GM18505 (cell line): ENCODE results near the gene RASGRF1.

Source experiments
- ATAC-seq: cut with Tn5 transposase; IDR thresholded peaks from one replicate; pipeline ENCODE4 v1.9.1; 2021; ENCODE audit not compliant: unreplicated experiment
- POLR2A ChIP-seq: IDR thresholded peaks from 4 replicates; pipeline ENCODE4 v1.6.1; 2011; ENCODE audit warnings: borderline replicate concordance; ENCODE audit not compliant: insufficient read depth, insufficient read length; ENCODE audit errors: extremely low read depth

RASGRF1 gene

DNA sequence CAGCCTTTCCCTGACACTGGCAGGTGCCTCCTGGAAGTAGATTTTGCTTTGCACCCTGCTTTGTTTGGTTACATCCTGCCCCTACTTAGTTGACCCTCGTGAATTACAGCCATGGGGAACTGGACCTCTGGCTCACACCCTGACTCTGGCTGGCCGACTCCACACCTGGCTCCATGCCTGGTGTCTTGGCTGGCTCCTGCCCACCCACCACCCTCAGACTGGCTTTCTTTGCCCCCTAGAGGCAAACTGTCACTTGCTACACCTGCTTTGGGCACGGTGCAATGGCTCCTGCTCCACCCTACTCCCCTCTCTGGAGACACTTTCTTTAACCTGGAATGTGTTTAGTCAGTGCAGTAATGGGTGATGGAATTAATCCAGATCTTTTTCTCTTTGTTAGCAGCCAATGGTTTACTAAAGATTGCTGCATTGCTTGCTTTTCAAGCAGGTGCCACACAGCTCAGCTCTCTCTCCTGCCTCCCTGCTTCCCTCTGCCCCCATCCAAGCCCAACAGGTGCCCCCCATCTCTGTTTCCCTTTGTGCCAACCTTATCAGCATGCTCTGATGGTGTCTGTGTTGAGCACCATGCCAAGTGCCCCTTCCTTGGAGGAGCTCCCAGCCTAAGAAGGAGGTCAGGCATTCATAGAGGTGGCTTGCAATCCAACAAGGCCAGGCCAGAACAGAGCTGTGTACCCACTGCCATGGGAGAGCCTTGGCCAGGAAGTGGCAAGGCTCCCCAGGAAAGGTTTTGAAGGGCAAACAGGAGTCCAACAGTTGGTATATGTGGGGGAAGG, 38.4 kb downstream of the RASGRF1 start:
- no peak for ATAC-seq
- no peak for TF ChIP-seq POLR2A

DNA sequence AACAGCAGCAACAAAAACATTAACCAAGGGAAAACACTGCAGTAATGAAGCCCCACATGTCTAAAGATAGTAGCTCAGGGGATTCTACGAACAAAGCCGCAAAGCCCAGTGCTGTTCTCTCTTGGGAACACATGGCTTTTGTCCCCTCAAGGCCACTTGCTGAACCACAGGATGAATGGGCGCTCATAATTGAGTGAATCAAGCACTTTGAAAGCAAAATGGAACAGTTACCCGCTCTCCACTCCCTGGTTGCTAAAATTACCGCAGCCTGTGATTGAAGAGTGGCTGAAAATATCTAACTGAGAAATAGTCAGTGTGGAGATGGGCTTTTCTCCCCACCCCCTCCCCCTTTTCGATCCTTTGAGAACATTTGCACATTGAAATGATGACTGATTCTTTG, 39.6 kb downstream of the RASGRF1 start:
- no peak for ATAC-seq
- no peak for TF ChIP-seq POLR2A

DNA sequence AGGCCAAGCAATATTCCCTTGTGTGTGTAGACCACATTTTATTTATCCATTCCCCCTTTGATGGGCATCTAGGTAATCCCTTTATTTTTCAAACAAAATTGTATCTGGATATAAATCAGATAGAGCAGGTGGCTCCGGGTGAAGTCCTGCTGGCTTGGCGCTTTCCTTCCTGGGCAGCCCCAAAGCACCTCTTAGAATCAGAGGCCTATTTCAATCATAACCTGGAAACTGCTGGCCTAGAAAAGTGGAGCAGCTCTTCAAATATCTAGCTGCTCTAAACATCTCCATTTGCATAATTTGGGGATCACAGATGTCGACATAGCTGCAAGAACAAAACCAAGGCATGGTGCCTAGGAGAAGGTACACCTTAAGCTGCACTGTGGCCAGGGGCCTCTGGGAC, 40.2 kb downstream of the RASGRF1 start:
- no peak for TF ChIP-seq POLR2A
- no peak for ATAC-seq

DNA sequence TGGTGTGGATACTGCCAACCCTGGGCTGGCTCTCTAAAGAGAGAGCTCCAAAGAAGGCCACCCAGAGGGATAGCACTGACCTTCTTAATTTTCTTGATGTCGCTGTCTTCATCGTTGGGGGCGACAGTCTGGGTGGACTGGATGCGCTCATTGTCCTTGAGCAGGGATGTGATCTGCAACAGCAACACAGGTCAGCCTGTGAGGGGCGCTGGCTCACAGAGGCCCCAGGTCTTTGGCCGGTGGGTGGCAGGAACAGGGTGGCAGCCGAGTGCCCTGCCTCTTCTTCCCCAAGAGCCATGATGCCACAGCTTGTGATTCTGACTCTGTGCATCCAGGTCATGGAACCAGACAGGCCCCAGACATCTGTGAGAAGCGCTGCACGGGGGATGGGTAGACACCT, 41.2 kb downstream of the RASGRF1 start:
- no peak for ATAC-seq
- TF ChIP-seq POLR2A: no peak

DNA sequence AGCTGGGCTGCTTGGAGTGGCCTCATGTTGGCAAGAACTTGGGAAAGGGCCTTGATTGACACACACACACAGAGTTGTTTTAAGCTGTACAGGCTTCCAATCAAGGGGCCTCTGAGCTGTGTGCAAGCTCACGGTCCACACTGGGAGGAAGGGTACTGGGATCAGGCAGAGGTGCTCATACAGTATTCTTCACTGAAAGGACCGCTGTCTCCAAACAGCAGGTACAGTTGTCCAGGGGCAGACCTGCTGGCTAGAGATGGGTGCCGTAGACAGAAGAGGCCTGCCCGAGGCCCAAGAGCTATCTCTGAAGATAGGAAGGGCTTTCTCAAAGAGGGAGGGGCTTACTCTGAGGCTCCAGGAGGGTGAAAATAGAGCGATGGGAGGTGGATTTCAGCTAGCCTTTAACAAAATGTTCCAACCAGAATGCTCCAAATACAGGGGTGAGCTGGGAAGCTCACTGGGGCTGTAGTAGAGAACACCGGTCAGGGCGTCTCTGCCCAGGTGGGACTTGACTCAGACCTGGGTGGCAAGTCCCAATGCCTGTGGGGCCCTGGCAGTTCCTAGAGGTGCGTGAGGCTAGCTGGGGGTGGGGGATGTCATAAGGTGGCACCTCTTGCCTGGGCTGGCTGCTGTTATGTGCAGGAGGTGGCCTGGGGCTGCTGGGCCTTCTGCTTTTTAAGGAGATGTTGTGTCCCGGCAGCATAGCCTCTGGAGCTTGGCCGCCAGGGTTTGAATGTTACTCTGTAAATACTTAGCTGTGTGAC, 42.7 kb downstream of the RASGRF1 start:
- no peak for TF ChIP-seq POLR2A
- no peak for ATAC-seq

DNA sequence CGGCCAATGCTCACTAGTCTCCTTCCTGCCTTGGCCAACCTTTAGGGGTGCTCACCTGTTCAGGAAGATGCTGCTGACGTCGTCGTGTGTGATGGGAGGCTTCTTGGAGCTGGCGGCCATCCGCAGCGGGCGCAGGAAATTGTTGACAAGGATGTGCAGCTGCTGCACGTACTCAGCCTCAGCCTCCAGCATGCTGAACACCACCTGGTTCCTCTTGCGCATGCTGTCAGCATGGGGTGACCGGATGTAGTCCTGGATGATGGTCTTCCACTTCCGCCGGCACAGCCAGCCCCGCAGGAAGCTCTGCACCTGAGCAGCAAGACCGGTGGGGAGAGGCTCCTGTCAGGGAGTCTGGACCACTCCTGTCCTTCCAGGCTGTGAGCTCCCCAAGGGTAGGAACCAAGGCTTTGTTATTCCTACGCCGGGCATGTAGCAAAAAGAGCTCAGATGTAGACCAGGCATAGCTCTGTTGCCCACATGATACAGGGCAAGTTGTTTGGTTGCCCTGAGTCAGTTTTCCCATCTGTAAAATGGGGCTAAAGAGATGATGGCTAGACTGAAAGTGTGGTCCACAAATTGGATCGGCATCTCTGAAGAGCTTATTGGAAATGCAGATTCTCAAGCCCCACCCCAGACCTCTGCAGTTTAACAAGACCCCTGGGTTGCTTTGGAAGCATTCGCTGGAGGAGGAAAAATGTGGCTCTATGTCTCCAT, 43.7 kb downstream of the RASGRF1 start:
- no peak for TF ChIP-seq POLR2A
- no peak for ATAC-seq

DNA sequence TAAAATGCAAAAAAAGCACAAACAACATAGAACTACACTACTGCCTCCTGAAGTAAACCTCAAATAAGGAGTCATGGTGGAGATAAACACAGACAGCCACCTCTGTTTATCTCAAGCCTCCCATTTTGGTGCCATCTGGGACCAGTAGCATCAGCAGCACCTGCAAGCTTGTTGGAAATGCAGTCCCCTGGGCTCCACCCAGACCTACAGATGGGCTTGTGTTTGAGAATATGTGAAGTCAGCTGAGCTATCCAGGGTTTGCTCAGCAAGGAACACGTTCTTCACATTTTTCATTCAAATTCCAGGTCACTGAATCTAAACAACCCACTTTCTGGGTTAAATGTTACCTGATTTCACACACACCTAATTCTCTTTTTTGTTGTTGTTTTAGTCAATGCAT, 45.5 kb downstream of the RASGRF1 start:
- ATAC-seq: no peak

DNA sequence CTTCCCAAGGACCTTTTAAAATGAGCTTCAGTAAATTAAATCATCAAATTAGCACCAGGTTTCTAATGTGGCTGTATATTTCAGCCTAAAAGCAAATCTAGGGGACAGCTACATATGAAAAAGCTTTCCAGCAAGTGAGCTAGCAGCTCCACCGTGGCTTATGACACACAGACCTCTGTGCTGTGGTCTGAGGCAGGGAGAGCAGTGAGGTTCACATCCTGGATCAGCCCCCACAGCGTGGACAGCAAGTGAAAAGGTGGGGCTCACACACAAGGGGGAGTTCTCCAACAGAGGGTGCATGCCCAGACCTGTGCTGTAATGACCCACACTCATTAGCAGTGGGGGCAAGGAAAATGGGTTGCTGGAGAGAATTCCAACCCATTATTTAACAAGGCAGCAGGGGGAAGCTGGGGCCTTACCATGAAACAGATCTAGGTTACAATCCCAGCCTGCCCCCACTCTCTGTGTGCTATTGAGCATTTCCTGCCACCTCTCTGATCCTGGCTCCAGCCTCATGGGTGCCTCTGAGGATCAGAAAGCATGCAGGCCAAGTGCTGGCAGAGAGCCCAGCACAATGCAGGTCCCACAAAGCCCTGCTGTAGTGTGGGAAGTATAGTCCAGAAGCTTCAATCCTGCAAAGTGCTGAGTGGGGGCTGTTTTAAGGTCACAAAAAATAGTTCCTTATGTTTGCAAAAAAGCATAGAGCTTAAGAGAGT, 48.2 kb downstream of the RASGRF1 start:
- TF ChIP-seq POLR2A: no peak
- no peak for ATAC-seq

More for the DNA sequence above, 45.5 kb downstream of the RASGRF1 start:
- TF ChIP-seq POLR2A: no peak

DNA sequence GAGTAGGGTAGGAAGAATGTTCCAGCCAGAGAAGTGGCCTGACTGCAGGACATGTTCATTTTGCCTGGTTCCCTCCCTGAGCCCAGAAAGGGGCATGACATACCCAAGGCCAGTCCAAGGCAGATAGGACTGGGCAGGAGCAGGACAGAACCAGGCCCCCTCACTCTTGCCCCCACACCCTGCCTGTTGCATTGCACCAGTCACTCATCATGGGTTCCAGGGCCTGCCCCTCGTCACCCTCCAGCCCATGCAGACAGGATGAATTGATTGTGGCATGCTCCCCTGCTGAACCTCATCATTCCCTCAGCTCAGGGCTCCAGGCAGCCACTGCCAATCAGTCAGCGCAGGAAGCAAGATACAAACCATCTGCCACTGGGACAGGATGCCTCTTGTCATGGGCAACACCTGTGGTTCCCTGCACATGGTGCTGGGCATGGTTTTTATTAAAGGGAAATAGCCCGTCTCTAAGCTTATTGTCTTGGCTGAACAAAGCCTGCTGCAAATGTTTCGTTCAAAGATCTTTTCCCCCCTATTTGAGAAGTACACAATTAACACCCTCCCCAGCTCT, 48.9 kb downstream of the RASGRF1 start:
- no peak for ATAC-seq

DNA sequence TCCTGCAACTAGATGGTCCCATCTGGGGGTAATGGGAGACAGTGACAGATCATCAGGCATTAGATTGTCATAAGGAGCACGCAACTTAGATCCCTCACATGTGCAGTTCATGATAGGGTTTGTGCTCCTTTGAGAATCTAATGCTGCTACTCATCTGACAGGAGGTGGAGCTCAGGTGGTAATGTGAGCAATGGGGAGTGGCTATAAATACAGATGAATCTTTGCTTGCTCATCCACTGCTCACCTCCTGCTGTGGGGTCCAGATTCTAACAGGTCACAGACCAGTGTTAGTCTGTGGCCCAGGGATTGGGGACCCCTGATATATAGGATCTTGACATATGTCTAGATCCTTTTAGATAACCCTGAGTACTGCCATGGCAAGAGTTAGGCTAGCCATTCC, 52.7 kb downstream of the RASGRF1 start:
- no peak for ATAC-seq
- TF ChIP-seq POLR2A: no peak

More for the DNA sequence above, 48.9 kb downstream of the RASGRF1 start:
- no peak for TF ChIP-seq POLR2A

DNA sequence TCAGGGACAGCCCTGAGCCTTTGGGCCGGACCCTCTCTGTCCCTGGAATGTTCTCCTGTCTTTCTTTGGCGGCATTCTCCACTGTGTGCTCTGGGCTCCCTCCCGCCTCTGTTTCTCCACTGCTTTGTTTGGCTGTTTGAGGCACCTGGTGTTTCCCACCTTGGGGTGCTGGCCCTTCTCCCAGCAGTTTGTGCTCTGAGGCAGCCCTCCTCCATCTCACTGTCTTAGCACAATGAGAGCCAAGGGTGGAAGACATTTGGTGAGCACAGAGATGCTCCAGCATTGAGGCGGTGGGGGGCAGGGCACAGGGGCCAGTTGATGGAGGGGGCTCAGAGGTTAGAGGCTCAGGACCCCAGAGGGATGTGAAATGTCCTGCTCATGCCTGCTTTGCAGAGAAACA, 54.3 kb downstream of the RASGRF1 start:
- no peak for TF ChIP-seq POLR2A
- ATAC-seq: no peak

DNA sequence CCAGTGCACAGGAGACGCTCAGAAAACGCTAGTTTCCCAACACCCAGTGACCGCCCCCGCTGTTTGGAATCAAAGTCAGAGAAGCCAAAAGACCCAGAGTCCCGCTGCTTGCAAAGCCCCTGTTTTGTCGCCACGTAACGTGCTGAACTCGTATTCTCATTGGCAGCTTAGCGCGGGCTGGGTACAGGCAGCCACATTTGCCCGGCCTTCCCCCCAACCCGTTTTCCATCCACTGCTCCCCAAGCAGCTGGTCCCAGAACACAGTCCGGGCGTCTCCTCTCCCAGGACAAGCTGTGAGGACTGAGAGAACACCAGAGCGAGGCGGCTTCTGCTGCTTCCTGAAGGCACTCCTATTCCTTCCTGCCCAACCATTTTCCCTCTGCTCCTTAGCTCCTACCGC, 54.8 kb downstream of the RASGRF1 start:
- no peak for TF ChIP-seq POLR2A
- ATAC-seq: no peak
